Measurements from ENCODE around the gene HSD17B1. TPM values are rescaled to one million over a fixed set of nuclear protein-coding genes. Genes with fewer than 3 reads are reported as not detected.

Gene HSD17B1
- total and polyA plus RNA-seq, 2 donors: 1.1 to 6.1 TPM

GRCh38 chr17:42531455-42532354, 21.0 kb upstream of the HSD17B1 start:
- peaks cover 0 to 3% of the 10 kb centered on the region in 2 donors for H3K9me3 ChIP-seq (ENCODE audit: control insufficient read depth in 2 of 2, insufficient read depth in 1 of 2, low read length in 1 of 2)
- peaks cover 25 to 55% of the 10 kb centered on the region in 2 donors for H3K4me1 ChIP-seq (ENCODE audit: control insufficient read depth in 2 of 2, insufficient read depth in 2 of 2, low read length in 2 of 2)
- peak in 2 of 9 donors; percentile 35 to 65 for DNase-seq (ENCODE audit: low read depth in 6 of 9, low spot score in 9 of 9)
- H3K27me3 ChIP-seq (ENCODE audit: control insufficient read depth in 2 of 2, insufficient read depth in 1 of 2, low read length in 1 of 2): no peaks in the 10 kb centered on the region
- WGBS: 15% methylated on average over 60 of the region's 60 CpGs
- H3K4me3 ChIP-seq (ENCODE audit: low read length in 2 of 2): peak overlapping the region; percentile 36 to 56
- peak overlapping the region in 1 of 2 donors; percentile 36 for H3K27ac ChIP-seq (ENCODE audit: low read depth in 1 of 2, low read length in 1 of 2)
- no peaks in the 10 kb centered on the region for H3K36me3 ChIP-seq (ENCODE audit: control insufficient read depth in 2 of 2, insufficient read depth in 2 of 2, low read length in 1 of 2)

DNA sequence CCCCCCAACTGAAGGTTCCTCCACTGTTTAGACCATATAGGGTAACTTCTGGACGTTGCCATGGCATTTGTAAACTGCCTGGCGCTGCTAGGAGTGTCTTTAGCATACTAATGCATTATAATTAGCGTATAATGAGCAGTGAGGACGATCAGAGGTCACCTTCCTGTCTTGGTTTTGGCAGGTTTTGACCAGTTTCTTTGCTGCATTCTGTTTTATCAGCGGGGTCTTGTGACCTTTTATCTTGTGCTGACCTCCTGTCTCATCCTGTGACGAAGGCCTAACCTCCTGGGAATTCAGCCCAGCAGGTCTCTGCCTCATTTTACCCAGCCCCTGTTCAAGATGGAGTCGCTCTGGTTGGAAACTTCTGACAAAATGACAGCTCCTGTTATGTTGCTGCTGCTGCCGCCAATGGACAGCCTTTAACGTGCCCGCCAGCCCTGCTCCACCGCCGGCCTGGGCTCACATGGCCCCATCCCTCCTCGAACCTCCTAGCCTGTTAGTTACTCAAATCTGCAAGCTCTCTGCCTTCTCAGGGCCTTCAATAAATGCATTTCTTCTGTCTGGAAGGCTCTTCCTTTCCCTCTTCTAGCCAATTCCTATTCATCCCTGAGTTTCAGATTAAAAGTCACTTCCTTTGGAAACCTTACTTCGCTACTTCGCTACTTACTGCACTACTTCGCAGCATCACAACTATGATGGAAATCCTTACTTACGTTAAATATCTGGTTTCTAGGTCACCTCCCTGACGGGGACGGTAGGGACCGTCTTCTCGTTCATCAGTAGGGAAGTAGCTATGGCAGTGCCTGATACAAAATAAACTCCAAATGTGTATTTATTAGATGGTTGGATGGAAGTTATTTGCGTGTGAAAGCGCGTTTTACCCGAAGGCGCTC, 17.3 kb upstream of the HSD17B1 start:
- WGBS: 52% methylated on average over 26 of the region's 26 CpGs
- Histone ChIP-seq H3K27ac (ENCODE audit: low read depth in 1 of 2, low read length in 1 of 2) (peak overlapping the region; percentile 61 to 69), H3K36me3 (ENCODE audit: control insufficient read depth in 2 of 2, insufficient read depth in 2 of 2, low read length in 1 of 2) (peaks cover 0 to 11% of the 10 kb centered on the region in 2 donors), H3K9me3 (ENCODE audit: control insufficient read depth in 2 of 2, insufficient read depth in 1 of 2, low read length in 1 of 2) (peaks cover 0 to 4% of the 10 kb centered on the region in 2 donors), H3K27me3 (ENCODE audit: control insufficient read depth in 2 of 2, insufficient read depth in 1 of 2, low read length in 1 of 2) (no peaks in the 10 kb centered on the region), H3K4me3 (ENCODE audit: low read length in 2 of 2) (peak overlapping the region; percentile 55 to 88), H3K4me1 (ENCODE audit: control insufficient read depth in 2 of 2, insufficient read depth in 2 of 2, low read length in 2 of 2) (peaks cover 21 to 37% of the 10 kb centered on the region in 2 donors)
- DNase-seq (ENCODE audit: low read depth in 6 of 9, low spot score in 9 of 9): no peak

DNA sequence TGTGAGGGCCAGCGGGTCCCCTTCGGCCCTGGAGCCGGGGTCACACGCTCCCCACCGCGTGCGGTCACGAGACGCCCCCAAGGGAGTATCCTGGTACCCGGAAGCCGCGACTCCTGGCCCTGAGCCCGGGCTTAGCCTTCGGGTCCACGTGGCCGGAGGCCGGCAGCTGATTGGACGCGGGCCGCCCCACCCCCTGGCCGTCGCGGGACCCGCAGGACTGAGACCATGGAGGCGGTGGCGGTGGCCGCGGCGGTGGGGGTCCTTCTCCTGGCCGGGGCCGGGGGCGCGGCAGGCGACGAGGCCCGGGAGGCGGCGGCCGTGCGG, 16.7 kb upstream of the HSD17B1 start, which contains the start of gene NAGLU:
Gene NAGLU (plus strand): TSS at position 194 of the 324 bp plus-strand sequence. CDS start 32 bp downstream, at position 226.
- peaks cover 3 to 13% of the 10 kb centered on the region in 2 donors for H3K36me3 ChIP-seq (ENCODE audit: control insufficient read depth in 2 of 2, insufficient read depth in 2 of 2, low read length in 1 of 2)
- H3K9me3 ChIP-seq (ENCODE audit: control insufficient read depth in 2 of 2, insufficient read depth in 1 of 2, low read length in 1 of 2): peaks cover 0 to 4% of the 10 kb centered on the region in 2 donors
- peak within 1 kb of the TSS; percentile 69 to 91 for H3K27ac ChIP-seq (ENCODE audit: low read depth in 1 of 2, low read length in 1 of 2)
- DNase-seq (ENCODE audit: low read depth in 6 of 9, low spot score in 9 of 9): peak in 4 of 9 donors; percentile 57 to 82 (median 74)
- H3K4me3 ChIP-seq (ENCODE audit: low read length in 2 of 2): peak within 1 kb of the TSS; percentile 61 to 88
- H3K27me3 ChIP-seq (ENCODE audit: control insufficient read depth in 2 of 2, insufficient read depth in 1 of 2, low read length in 1 of 2): no peaks in the 10 kb centered on the region
- H3K4me1 ChIP-seq (ENCODE audit: control insufficient read depth in 2 of 2, insufficient read depth in 2 of 2, low read length in 2 of 2): peaks cover 16 to 37% of the 10 kb centered on the region in 2 donors
- under 1% methylated on average over 40 of the region's 40 CpGs for WGBS

DNA sequence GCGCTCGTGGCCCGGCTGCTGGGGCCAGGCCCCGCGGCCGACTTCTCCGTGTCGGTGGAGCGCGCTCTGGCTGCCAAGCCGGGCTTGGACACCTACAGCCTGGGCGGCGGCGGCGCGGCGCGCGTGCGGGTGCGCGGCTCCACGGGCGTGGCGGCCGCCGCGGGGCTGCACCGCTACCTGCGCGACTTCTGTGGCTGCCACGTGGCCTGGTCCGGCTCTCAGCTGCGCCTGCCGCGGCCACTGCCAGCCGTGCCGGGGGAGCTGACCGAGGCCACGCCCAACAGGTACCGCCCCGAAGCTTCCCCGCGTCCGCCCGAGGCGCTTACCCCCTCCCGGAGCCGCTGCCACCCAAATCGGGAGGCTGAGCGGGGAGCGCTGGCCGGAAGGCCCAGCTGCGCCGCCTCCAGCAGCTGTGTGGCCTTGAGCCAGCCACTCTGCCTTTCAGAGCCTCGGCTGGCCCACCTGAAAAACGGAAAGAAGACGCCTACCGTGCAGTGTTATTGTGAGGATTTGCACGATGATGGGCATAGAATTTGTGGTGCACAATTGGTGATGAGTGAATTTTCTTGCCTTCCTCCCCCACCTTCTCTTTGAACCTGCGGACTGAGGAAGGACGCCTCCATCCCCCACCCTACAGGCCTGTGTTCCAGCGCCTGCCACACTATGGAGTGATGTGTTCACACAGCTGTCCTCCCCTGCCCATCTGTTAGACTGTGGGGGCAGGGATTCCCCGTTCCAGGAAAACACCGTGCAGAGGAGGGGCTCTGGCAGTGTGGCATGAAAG, 16.2 kb upstream of the HSD17B1 start:
- Histone ChIP-seq H3K9me3 (ENCODE audit: control insufficient read depth in 2 of 2, insufficient read depth in 1 of 2, low read length in 1 of 2) (peaks cover 0 to 4% of the 10 kb centered on the region in 2 donors), H3K4me1 (ENCODE audit: control insufficient read depth in 2 of 2, insufficient read depth in 2 of 2, low read length in 2 of 2) (peaks cover 13 to 37% of the 10 kb centered on the region in 2 donors), H3K27me3 (ENCODE audit: control insufficient read depth in 2 of 2, insufficient read depth in 1 of 2, low read length in 1 of 2) (no peaks in the 10 kb centered on the region), H3K27ac (ENCODE audit: low read depth in 1 of 2, low read length in 1 of 2) (peak overlapping the region; percentile 51 to 91), H3K4me3 (ENCODE audit: low read length in 2 of 2) (peak overlapping the region; percentile 61 to 88), H3K36me3 (ENCODE audit: control insufficient read depth in 2 of 2, insufficient read depth in 2 of 2, low read length in 1 of 2) (peaks cover 5 to 19% of the 10 kb centered on the region in 2 donors)
- DNase-seq (ENCODE audit: low read depth in 6 of 9, low spot score in 9 of 9): peak in 3 of 9 donors; percentile 53 to 71 (median 55)
- WGBS: 1% methylated on average over 65 of the region's 65 CpGs

DNA sequence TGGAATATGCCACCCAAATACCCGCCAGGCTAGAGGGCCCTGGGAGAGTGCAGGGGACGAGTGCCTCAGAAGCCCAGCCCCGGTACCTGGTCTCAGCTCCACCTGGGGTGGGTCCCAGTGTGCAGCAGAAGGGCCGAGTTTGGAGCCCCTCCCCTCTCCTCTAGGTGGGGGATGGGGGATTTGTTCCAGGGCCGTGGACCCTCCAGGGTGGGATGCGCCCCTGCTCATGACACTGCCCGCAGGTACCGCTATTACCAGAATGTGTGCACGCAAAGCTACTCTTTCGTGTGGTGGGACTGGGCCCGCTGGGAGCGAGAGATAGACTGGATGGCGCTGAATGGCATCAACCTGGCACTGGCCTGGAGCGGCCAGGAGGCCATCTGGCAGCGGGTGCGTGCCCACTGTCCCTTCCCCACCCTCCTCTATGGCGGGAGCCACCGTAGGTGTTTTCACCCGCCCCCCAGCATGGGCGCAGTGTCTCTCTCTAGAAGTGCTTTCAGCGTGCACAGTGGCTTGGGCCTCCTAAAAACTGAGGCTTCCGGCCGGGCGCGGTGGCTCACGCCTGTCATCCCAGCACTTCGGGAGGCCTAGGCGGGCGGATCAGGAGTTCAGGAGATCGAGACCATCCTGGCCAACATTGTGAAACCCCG, 15.4 kb upstream of the HSD17B1 start:
- peak overlapping the region; percentile 61 to 88 for H3K4me3 ChIP-seq (ENCODE audit: low read length in 2 of 2)
- peaks cover 9 to 34% of the 10 kb centered on the region in 2 donors for H3K4me1 ChIP-seq (ENCODE audit: control insufficient read depth in 2 of 2, insufficient read depth in 2 of 2, low read length in 2 of 2)
- peaks cover 0 to 4% of the 10 kb centered on the region in 2 donors for H3K9me3 ChIP-seq (ENCODE audit: control insufficient read depth in 2 of 2, insufficient read depth in 1 of 2, low read length in 1 of 2)
- H3K36me3 ChIP-seq (ENCODE audit: control insufficient read depth in 2 of 2, insufficient read depth in 2 of 2, low read length in 1 of 2): peaks cover 6 to 21% of the 10 kb centered on the region in 2 donors
- no peaks in the 10 kb centered on the region for H3K27me3 ChIP-seq (ENCODE audit: control insufficient read depth in 2 of 2, insufficient read depth in 1 of 2, low read length in 1 of 2)
- no peak for DNase-seq (ENCODE audit: low read depth in 6 of 9, low spot score in 9 of 9)
- H3K27ac ChIP-seq (ENCODE audit: low read depth in 1 of 2, low read length in 1 of 2): no peak overlapping the region
- 92% methylated on average over 31 of the region's 31 CpGs for WGBS

DNA sequence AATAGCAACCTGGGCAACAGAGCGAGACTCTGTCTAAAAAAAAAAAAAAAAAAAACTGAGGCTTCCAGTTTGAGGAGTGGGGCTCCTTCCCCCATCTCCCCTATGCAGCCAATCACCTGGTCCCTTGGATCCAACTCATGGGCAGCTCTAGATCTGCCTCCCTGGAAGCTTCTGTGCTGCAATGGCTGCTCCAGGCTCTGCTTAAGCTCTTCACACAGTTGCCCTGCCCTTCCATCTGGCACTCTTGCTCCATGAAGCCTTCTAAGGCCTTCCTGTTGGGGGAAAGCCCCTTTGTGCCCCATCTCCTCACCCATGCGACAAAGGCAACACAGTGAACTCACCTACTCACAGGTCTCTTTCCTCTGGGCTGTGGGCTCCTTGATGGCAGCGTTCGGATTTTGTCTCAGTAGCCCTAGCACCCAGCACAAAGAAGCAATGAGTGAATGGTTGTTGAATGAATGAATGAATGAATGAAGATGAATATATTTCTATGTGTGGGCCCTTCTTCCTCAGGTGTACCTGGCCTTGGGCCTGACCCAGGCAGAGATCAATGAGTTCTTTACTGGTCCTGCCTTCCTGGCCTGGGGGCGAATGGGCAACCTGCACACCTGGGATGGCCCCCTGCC, 14.8 kb upstream of the HSD17B1 start:
- Histone ChIP-seq H3K27ac (ENCODE audit: low read depth in 1 of 2, low read length in 1 of 2) (no peak overlapping the region), H3K9me3 (ENCODE audit: control insufficient read depth in 2 of 2, insufficient read depth in 1 of 2, low read length in 1 of 2) (peaks cover 0 to 4% of the 10 kb centered on the region in 2 donors), H3K4me1 (ENCODE audit: control insufficient read depth in 2 of 2, insufficient read depth in 2 of 2, low read length in 2 of 2) (peaks cover 9 to 37% of the 10 kb centered on the region in 2 donors), H3K4me3 (ENCODE audit: low read length in 2 of 2) (no peak overlapping the region), H3K36me3 (ENCODE audit: control insufficient read depth in 2 of 2, insufficient read depth in 2 of 2, low read length in 1 of 2) (peaks cover 11 to 27% of the 10 kb centered on the region in 2 donors), H3K27me3 (ENCODE audit: control insufficient read depth in 2 of 2, insufficient read depth in 1 of 2, low read length in 1 of 2) (no peaks in the 10 kb centered on the region)
- no peak for DNase-seq (ENCODE audit: low read depth in 6 of 9, low spot score in 9 of 9)
- WGBS: 98% methylated on average over 5 of the region's 5 CpGs

GRCh38 chr17:42538482-42538881, 14.2 kb upstream of the HSD17B1 start:
- no peaks in the 10 kb centered on the region for H3K27me3 ChIP-seq (ENCODE audit: control insufficient read depth in 2 of 2, insufficient read depth in 1 of 2, low read length in 1 of 2)
- H3K9me3 ChIP-seq (ENCODE audit: control insufficient read depth in 2 of 2, insufficient read depth in 1 of 2, low read length in 1 of 2): peaks cover 0 to 4% of the 10 kb centered on the region in 2 donors
- WGBS: 98% methylated on average over 14 of the region's 14 CpGs
- H3K36me3 ChIP-seq (ENCODE audit: control insufficient read depth in 2 of 2, insufficient read depth in 2 of 2, low read length in 1 of 2): peaks cover 15 to 30% of the 10 kb centered on the region in 2 donors
- no peak for DNase-seq (ENCODE audit: low read depth in 6 of 9, low spot score in 9 of 9)
- no peak overlapping the region for H3K4me3 ChIP-seq (ENCODE audit: low read length in 2 of 2)
- no peak overlapping the region for H3K27ac ChIP-seq (ENCODE audit: low read depth in 1 of 2, low read length in 1 of 2)
- peaks cover 9 to 37% of the 10 kb centered on the region in 2 donors for H3K4me1 ChIP-seq (ENCODE audit: control insufficient read depth in 2 of 2, insufficient read depth in 2 of 2, low read length in 2 of 2)

Data from thymus (tissue), 11 donors.